ENCODE measurements around the gene ZC3HAV1.
"Not testable (repeated sequence)": the region's sequence is repeated elsewhere in the genome, so short reads cannot be mapped to it uniquely, and the experiment has no call there.

The ZC3HAV1 gene

DNA sequence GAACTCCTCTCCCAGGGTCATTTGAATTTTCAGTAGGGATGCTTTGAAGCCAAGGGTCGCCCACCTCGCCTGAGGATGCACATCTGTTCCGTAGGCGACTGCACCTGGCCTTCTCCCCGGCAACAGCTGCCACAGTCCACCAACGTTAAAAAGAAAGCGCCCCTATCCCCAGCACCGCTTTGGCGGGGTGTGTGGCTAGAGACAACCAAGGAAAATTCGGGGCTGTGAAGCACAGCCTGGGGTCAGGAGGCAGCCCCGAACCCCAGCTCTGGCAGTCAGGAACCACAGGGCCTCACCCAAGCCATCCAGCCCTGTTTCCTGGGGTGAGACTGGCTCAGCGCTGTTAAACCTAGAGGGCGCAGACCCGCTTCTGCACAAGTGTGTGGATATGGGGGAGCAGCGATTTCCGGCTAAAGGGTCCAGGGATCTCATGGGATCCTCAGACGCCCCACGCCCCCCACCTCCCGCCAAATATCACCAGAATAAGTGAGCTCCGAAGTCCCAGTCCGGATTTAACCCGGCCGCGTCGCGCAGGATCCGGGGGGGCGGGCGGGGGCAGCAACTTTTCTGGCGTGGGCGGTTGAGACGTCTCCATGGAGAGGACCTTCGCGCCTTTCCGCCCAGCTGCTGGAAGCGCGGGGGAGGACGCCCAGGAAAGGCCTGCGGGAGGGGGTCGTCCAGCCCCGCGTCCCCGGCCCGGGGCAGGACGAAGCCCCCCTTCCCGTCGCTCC is 74.5 kb downstream of the ZC3HAV1 start:
- no peak for TF ChIP-seq FOXP2 (optimal IDR thresholded peaks at IDR 0.05; ENCODE audit: control extremely low read depth, extremely low read length, insufficient read depth)
- TF ChIP-seq POLR2AphosphoS5 (IDR thresholded peaks at IDR 0.05; ENCODE audit: borderline replicate concordance, low read depth, low read length) = no peak
- TF ChIP-seq EZH2 (IDR thresholded peaks at IDR 0.05) = no peak
- Histone ChIP-seq H3K9ac (ENCODE audit: insufficient read length) (peak overlapping the region; percentile 91), H3K4me3 (peak overlapping the region; percentile 95), H3K9me3 (ENCODE audit: low read depth, low read length) (no peaks in the 10 kb centered on the region), H3K27ac (no peak overlapping the region), H3K36me3 (ENCODE audit: insufficient read depth, low read length) (peaks cover 37% of the 10 kb centered on the region)
- DNase-seq (ENCODE audit: low read depth, low spot score) = no peak

DNA sequence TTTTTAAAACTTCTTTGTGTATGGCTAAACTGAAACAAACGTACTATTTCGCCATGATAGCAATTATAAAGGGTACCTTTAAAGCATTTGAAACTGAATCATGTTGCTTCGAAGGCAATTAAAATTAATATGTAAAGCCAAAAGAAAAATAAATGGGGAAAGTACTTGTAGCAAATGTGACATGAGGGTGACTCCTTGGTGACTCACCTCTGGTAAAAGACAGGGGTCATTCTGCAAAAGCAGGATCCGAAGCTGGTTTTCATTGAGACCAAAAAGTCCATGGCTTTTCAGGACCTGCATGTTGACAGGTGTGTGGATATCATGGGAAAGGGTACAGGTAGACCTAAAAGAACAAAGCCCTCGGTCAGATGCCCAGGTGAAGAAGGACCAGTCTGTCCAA is 75.2 kb downstream of the ZC3HAV1 start:
- TF ChIP-seq EZH2 (IDR thresholded peaks at IDR 0.05) (no peak), FOXP2 (optimal IDR thresholded peaks at IDR 0.05; ENCODE audit: control extremely low read depth, extremely low read length, insufficient read depth) (no peak), POLR2AphosphoS5 (IDR thresholded peaks at IDR 0.05; ENCODE audit: borderline replicate concordance, low read depth, low read length) (no peak)
- no peak overlapping the region for H3K9ac ChIP-seq (ENCODE audit: insufficient read length)
- H3K4me3 ChIP-seq = peak overlapping the region; percentile 95
- DNase-seq (ENCODE audit: low read depth, low spot score) = no peak
- H3K9me3 ChIP-seq (ENCODE audit: low read depth, low read length) = no peaks in the 10 kb centered on the region
- no peak overlapping the region for H3K27ac ChIP-seq
- H3K36me3 ChIP-seq (ENCODE audit: insufficient read depth, low read length) = peaks cover 43% of the 10 kb centered on the region

DNA sequence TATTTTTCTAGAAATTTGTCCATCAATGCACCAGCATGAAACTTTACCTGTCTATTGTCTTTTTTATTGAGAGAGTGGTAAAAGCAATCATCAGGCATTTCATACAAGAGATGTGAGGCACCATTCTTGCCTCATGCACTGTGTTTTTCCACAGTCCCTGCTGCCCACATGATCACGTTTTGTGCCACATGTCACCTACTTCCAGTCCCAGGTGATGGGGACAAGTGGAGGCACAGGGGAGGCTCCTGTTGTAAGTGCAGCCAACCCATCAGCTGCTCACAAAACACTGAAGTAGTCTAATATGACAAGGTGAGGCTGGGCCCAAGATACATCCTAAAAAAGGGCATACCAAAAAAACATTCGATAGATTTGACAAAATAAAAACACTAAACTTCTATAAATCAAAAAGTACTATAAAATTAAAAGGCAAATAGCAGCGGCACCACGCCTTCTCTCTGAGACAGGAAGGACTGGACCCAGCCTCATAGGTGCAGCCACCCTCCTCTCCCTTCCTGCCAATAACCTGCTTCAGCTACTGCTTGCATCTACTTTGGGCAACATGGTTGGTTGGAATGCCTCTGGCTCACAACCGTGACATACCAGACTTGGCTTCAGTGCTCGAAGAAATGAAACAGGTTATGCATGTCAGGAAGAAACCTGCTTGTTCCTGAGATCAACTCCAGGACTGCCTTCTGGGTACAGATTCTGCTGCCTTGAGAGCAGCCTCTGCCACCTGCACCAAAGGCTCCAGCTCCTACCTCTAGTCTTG is 76.0 kb downstream of the ZC3HAV1 start:
- no peak for DNase-seq (ENCODE audit: low read depth, low spot score)
- H3K9ac ChIP-seq (ENCODE audit: insufficient read length) = no peak overlapping the region
- no peak overlapping the region for H3K4me3 ChIP-seq
- H3K27ac ChIP-seq = no peak overlapping the region
- H3K9me3 ChIP-seq (ENCODE audit: low read depth, low read length) = no peaks in the 10 kb centered on the region
- peaks cover 49% of the 10 kb centered on the region for H3K36me3 ChIP-seq (ENCODE audit: insufficient read depth, low read length)
- no peak for TF ChIP-seq EZH2 (IDR thresholded peaks at IDR 0.05)
- no peak for TF ChIP-seq POLR2AphosphoS5 (IDR thresholded peaks at IDR 0.05; ENCODE audit: borderline replicate concordance, low read depth, low read length)
- TF ChIP-seq FOXP2 (optimal IDR thresholded peaks at IDR 0.05; ENCODE audit: control extremely low read depth, extremely low read length, insufficient read depth) = no peak

DNA sequence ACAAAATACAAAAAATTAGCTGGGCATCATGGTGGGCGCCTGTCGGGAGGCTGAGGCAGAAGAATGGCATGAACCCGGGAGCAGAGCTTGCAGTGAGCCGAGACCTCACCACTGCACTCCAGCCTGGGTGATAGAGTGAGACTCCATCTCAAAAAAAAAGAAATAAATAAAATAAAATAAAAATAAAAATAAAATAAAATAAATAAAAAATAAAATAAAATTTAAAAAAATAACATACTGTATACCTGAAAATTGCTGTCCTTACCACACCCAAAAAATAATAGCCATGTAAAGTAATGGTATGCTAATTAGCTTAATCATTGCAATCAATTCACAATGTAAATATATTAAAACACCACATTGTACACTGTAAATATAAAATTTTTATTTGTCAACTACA is 77.0 kb downstream of the ZC3HAV1 start:
- H3K9me3 ChIP-seq (ENCODE audit: low read depth, low read length) = no peaks in the 10 kb centered on the region
- TF ChIP-seq EZH2 (IDR thresholded peaks at IDR 0.05) = no peak
- no peak for TF ChIP-seq POLR2AphosphoS5 (IDR thresholded peaks at IDR 0.05; ENCODE audit: borderline replicate concordance, low read depth, low read length)
- peaks cover 59% of the 10 kb centered on the region for H3K36me3 ChIP-seq (ENCODE audit: insufficient read depth, low read length)
- DNase-seq (ENCODE audit: low read depth, low spot score) = no peak
- H3K27ac ChIP-seq = no peak overlapping the region
- H3K9ac ChIP-seq (ENCODE audit: insufficient read length) = no peak overlapping the region
- no peak overlapping the region for H3K4me3 ChIP-seq

DNA sequence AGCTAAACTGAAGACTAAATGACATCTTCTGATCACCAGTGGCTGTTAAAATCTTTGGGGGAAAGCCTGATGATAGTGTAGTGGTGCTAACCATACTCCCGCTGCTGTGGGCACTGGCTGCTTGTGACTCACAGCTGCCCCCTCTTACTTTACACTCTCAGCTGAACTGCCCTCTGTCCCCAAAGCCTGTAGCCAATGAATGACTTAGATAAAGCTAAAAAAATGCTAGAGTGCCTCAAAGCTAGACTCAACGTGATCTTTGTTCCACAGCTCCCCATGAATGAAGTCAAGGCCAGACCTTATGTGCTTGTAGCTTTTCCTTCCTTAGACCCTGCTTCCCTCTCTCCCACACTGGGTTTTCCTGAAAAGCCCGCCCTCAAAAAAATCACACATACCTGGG is 80.2 kb downstream of the ZC3HAV1 start:
- no peak for DNase-seq (ENCODE audit: low read depth, low spot score)
- TF ChIP-seq FOXP2 (optimal IDR thresholded peaks at IDR 0.05; ENCODE audit: control extremely low read depth, extremely low read length, insufficient read depth) (no peak), POLR2AphosphoS5 (IDR thresholded peaks at IDR 0.05; ENCODE audit: borderline replicate concordance, low read depth, low read length) (no peak), EZH2 (IDR thresholded peaks at IDR 0.05) (no peak)
- Histone ChIP-seq H3K27ac (no peak overlapping the region), H3K36me3 (ENCODE audit: insufficient read depth, low read length) (peaks cover 84% of the 10 kb centered on the region), H3K9me3 (ENCODE audit: low read depth, low read length) (no peaks in the 10 kb centered on the region), H3K4me3 (no peak overlapping the region), H3K9ac (ENCODE audit: insufficient read length) (no peak overlapping the region)

DNA sequence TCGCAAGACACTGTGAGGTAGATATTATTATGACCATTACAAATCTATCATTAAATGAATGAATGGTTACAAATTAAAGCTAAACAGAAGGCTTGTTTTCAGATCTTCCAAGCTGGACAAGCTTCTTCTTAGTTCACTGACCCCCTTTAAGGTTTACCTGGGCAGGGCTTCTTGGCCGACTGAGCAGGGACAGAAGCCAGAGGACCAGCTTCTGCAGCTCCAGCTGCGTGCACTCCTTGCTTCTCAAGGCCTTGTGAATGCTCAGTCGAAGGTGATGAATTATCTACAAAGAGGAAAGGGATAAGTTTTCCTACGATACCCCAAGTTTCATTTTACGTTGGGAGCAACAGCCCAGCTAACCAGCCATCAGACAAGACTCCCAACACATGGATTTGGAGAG is 83.0 kb downstream of the ZC3HAV1 start:
- DNase-seq (ENCODE audit: low read depth, low spot score) = no peak
- Histone ChIP-seq H3K4me3 (no peak overlapping the region), H3K9ac (ENCODE audit: insufficient read length) (no peak overlapping the region), H3K27ac (no peak overlapping the region), H3K36me3 (ENCODE audit: insufficient read depth, low read length) (peaks cover 79% of the 10 kb centered on the region), H3K9me3 (ENCODE audit: low read depth, low read length) (no peaks in the 10 kb centered on the region)
- TF ChIP-seq POLR2AphosphoS5 (IDR thresholded peaks at IDR 0.05; ENCODE audit: borderline replicate concordance, low read depth, low read length) = no peak
- no peak for TF ChIP-seq FOXP2 (optimal IDR thresholded peaks at IDR 0.05; ENCODE audit: control extremely low read depth, extremely low read length, insufficient read depth)
- TF ChIP-seq EZH2 (IDR thresholded peaks at IDR 0.05) = no peak

DNA sequence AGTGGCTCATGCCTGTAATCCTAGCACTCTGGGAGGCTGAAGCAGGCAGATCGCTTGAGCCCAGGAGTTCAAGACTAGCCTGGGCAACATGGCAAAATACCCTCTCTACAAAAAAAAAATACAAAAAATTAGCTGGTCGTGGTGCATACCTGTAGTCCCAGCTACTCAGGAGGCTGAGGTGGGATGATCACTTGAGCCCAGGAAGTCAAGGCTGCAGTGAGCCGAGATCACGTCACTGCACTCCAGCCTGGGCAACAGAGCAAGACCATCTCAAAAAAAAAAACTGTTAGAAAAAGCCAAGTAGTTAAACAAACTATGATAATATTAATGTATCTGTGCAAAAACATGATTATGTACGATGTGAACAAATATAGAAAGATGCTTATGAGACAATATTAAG is 83.7 kb downstream of the ZC3HAV1 start:
- DNase-seq (ENCODE audit: low read depth, low spot score); H3K9ac ChIP-seq (ENCODE audit: insufficient read length); H3K9me3 ChIP-seq (ENCODE audit: low read depth, low read length); H3K27ac ChIP-seq; H3K4me3 ChIP-seq: not testable (repeated sequence)
- H3K36me3 ChIP-seq (ENCODE audit: insufficient read depth, low read length) = peaks cover 72% of the 10 kb centered on the region

DNA sequence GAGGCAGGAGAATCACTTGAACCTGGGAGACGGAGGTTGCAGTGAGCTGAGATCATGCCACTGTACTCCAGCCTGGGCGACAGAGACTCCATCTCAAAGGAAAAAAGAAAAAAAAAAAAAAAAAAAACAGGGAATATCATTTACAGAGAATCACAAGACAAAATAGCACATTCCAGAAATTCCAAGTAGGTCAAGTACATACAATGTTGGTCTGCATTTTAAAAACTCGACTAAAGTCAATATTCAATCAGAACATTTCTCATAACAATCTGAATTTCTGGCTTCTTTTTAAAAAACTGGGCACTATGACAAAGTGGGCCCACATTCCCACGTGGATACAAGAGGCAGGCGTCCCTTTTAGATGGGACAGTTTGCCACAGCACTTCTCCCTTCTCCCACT is 86.4 kb downstream of the ZC3HAV1 start:
- Histone ChIP-seq H3K9ac (ENCODE audit: insufficient read length) (no peak overlapping the region), H3K27ac (no peak overlapping the region), H3K9me3 (ENCODE audit: low read depth, low read length) (no peaks in the 10 kb centered on the region), H3K36me3 (ENCODE audit: insufficient read depth, low read length) (peaks cover 54% of the 10 kb centered on the region), H3K4me3 (no peak overlapping the region)
- TF ChIP-seq POLR2AphosphoS5 (IDR thresholded peaks at IDR 0.05; ENCODE audit: borderline replicate concordance, low read depth, low read length) (no peak), EZH2 (IDR thresholded peaks at IDR 0.05) (no peak), FOXP2 (optimal IDR thresholded peaks at IDR 0.05; ENCODE audit: control extremely low read depth, extremely low read length, insufficient read depth) (no peak)
- no peak for DNase-seq (ENCODE audit: low read depth, low spot score)
